Stimulated activated CD8-positive, alpha-beta memory T cell treated with anti-CD3 and anti-CD28 coated beads, Interleukin-2, amount 100 ng/mL, for 1 hour (primary cell): ENCODE results near the gene FCHO1.
"Not testable (repeated sequence)": the region's sequence is repeated elsewhere in the genome, so short reads cannot be mapped to it uniquely, and the experiment has no call there.

Experiments
- DNase-seq, 2 donors: peaks; one replicate each; pipeline ENCODE4 v3.0.0-alpha.2; 2020; ENCODE audit warnings: low read depth in 2 of 2

FCHO1 gene

GRCh38 chr19:17794412-17794730, 43.1 kb downstream of the FCHO1 start:
- DNase-seq, result no peak

DNA sequence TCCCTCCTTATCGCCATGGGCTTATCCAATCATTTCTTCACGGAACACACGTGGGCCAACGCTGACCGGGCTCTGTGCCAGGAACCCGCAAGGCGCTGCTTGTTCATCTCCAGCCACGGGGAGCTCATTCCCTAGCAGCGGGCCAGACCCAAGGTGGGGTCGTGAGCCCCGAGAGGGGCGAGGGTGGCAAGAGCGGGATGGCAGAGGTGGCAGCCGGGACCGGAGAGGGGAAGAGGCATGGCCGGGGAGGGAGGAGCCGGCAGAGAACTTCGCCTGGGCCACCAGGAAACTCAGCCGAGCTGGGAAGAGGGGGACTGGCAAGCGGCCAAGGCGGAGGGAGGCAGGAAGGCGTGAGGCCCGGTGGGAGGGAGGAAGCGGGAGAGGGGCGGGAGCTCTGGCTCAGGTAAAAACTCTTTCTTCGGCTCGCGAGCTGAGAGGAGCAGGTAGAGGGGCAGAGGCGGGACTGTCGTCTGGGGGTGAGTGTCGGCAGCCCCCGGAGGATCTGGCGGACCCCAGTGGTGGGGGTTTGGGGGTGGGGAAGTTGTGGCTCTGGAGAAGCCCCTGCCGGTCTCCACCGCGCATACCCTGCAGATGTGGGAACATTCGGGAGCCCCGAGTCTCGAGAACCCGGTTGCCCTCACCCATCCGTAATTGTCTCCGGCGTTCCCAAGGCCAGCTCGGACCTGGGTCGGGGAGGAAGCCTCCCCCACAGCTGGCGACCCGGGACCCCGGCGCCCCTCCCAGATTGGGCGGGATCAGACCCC, 43.6 kb downstream of the FCHO1 start, which contains the start of gene B3GNT3:
TSS of gene B3GNT3 (plus strand) at position 408 of the 764 bp plus-strand sequence. CDS start 12,670 bp downstream, outside the sequence.
- no peak for DNase-seq

GRCh38 chr19:17795495-17795856, 44.2 kb downstream of the FCHO1 start:
- DNase-seq, result no peak

DNA sequence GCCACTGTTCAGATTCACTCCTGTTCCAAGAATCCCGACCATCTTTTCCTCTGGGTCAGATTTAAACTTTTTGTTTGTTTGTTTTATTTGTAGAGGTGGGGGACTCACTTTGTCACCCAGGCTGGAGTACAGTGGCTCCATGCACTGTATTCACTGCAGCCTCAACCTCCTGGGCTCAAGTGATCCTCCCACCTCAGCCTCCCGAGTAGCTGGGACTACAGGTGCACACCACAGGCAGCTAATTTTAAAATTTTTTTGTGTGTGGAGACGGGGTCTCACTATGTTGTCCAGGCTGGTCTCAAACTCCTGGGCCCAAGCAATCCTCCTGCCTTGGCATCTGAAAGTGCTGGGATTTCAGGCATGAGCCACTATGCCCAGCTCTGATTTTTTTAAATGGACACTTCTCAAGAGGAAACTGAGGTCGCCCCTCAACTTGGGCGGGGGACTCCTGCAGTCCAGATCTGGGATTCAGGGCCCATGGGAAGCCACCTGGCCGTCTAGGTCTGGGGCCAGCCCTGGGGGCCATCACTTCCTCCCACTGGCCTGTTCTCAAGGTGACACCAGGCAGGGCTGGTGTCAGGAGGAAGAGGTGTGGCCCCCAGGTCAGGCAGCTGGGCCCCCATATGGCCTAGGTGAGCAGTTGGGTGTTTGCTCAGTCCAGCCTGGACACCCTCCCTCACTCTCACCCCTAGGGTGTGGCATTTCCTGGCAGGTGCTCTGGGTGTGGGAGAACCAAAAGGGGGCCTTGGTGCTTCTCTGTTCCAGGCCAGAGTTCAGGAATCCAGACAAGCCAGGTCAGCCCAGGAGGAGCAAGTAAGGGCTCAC, 44.9 kb downstream of the FCHO1 start:
- DNase-seq, result no peak

DNA sequence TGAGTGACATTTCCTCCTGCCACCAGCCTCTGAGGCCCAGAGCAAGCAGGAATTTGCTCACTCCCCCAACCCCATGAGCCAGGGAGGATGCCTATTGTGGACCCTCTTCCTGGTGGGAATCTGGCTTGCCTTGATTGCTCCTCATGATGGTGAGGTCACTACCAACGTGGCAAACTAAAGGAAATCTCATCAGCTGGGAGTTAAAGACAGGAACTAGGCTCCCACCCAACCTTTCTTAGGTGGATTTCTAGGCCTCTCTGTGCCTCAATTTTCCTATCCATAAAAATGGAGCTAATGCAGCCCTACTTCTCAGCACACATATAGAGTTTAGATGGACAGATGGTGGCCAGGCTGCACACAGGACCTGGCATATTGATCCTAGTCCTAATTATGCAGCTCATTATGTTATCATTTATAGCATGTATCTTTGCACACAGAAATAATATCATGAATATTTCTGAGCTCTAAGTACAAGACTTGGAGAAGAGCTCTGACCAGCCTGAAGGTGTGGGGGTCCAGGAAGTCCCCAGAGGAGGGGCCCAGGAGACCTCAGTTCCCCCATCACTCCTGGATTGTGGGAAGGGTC, 45.7 kb downstream of the FCHO1 start:
- DNase-seq, result no peak

DNA sequence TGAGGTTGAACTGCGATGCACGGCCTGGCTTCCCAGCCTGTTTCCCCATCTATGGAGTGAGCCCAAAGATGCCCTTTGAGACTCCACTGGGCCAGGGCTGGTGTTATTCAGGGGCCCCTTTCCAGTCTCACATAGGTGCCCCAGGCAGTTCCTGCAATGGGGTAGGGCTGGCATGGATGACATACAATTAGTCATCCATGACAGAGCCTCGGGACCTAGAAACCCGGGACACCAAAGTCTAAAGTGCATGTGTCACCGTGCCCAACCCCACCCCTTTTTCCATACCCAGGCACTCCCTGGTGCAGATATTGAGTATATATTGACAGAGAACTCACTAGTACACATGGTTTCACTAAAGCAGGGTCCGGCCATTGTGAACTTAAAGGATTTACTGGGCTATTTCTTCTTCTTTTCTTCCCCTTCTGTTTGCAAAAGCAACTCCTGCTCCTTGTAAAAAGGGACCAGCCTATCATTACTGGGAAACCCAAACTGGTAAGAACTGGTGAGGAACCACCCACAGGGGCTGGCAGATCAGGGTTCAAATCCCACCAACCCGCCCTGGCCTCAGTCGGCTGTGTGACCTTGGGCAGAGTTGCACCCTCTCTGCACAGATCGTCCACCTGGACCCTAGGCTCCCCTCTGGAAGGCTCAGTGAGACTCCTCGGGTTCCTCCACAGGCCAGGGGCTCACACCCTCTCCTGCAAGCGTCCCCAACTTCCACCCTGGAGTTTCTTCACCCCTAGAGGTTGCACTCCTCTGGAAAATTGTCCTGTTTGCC, 46.3 kb downstream of the FCHO1 start:
- no peak for DNase-seq

DNA sequence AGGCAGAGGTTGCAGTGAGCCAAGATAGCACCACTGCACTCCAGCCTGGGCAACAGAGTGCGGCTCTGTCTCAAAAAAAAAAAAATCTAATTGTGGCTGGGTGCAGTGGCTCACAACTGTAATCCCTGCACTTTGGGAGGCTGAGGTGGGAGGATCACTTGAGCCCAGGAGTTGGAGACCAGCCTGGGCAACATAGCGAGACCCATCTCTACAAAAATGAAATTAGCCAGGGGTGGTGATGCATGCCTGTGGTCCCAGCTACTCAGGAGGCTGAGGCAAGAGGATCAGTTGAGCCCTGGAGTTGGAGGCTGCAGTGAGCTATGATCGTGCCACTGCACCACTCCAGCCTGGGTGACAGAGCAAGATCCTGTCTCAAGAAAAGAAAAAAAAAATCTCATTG, 47.3 kb downstream of the FCHO1 start:
- not testable (repeated sequence) for DNase-seq

DNA sequence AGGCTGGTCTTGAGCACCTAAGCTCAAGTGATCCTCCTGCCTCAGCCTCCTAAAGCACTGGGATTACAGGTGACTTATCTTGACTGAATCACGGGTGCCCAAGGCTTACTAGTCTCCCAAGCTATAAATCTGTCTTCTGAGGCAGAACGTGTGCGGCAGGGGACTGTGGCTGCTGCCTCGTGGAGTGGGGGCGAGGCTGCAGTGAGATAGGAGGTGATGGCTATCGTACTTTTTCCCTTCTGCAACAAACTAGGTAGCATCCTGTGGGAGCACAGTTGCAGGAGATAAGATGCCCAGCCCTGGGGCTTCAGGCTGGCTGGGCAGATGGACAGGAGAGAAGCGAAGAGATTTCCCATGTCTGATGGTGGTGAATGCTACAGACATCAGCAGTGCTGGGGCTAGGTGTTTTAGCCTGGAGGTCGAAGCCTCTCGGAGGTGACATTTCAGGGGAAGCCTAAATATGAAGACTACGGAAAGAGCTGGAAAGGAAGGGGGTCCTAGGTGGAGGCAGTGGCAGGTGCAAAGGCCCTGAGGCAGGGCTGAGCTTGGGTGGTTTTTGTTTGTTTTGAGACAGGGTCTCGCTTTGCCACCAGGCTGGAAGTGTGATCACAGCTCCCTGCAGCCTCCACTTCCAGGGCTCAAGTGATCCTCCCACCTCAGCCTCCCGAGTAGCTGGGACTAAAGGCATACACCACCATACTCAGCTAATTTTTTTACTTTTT, 51.0 kb downstream of the FCHO1 start:
- DNase-seq, result no peak

DNA sequence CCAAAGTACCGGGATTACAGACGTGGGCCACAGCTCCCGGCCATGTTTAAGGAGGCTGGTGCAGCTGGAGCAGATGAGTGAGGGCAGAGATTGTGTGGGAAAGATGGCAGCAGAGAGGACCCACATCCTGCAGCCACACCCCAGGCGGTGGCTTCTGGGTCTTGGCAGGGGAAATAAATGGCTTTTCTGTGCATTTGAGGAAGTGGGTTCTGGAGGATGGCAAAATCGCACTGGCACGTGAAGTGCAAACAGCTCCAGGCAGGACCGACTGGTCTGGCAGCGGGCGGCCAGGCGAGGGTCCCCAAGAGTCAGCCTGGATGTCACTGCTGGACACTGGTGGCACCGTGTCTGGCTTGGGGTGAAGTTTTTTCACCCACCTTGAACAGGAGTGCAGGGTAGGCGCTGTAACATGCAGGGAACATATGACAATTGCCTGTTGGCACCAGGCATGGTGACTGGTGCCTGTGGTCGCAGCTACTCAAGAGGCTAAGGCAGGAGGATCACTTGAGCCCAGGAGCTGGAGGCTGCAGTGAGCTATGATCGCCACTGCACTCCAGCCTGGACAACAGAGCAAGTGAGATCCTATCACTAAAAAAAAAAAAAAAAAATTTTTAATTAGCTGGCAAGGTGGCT, 52.1 kb downstream of the FCHO1 start:
- DNase-seq, result no peak

DNA sequence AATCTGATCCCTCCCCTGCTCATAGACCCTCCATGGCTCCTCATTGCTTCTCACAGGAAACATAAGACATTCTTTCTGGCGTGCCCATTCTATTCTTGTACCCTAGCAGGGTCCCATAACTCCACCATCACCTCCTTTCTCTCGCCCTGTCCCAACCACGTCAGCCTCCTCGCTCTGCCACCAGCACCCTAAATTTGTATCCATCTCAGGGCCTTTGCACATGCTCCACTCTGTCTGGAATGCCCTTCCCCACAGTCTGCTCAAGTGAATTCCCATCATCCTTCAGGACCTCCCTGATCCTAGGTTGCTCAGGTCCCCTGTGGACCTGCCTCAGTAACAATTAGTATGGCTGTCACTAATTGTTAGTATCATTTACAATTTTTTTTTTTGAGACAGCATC, 54.1 kb downstream of the FCHO1 start:
- no peak for DNase-seq

- no peak for DNase-seq
Measured at GRCh38 chr19:17806945-17807344, 55.7 kb downstream of the FCHO1 start.

DNA sequence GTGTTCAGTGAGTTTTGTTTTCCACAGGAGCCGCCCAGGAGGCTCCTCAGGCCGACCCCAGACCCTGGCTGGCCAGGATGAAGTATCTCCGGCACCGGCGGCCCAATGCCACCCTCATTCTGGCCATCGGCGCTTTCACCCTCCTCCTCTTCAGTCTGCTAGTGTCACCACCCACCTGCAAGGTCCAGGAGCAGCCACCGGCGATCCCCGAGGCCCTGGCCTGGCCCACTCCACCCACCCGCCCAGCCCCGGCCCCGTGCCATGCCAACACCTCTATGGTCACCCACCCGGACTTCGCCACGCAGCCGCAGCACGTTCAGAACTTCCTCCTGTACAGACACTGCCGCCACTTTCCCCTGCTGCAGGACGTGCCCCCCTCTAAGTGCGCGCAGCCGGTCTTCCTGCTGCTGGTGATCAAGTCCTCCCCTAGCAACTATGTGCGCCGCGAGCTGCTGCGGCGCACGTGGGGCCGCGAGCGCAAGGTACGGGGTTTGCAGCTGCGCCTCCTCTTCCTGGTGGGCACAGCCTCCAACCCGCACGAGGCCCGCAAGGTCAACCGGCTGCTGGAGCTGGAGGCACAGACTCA, 56.5 kb downstream of the FCHO1 start:
- DNase-seq, result no peak

- no peak for DNase-seq
Measured at GRCh38 chr19:17811103-17811502, 59.8 kb downstream of the FCHO1 start.

DNA sequence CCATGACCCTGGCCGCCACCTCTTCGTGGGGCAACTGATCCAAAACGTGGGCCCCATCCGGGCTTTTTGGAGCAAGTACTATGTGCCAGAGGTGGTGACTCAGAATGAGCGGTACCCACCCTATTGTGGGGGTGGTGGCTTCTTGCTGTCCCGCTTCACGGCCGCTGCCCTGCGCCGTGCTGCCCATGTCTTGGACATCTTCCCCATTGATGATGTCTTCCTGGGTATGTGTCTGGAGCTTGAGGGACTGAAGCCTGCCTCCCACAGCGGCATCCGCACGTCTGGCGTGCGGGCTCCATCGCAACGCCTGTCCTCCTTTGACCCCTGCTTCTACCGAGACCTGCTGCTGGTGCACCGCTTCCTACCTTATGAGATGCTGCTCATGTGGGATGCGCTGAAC, 60.4 kb downstream of the FCHO1 start:
- DNase-seq, result no peak

DNA sequence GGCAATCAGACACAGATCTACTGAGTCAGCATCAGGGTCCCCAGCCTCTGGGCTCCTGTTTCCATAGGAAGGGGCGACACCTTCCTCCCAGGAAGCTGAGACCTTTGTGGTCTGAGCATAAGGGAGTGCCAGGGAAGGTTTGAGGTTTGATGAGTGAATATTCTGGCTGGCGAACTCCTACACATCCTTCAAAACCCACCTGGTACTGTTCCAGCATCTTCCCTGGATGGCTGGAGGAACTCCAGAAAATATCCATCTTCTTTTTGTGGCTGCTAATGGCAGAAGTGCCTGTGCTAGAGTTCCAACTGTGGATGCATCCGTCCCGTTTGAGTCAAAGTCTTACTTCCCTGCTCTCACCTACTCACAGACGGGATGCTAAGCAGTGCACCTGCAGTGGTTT, 60.8 kb downstream of the FCHO1 start:
- DNase-seq, result no peak

- no peak for DNase-seq
Measured at GRCh38 chr19:17817668-17818363, 66.5 kb downstream of the FCHO1 start.

DNA sequence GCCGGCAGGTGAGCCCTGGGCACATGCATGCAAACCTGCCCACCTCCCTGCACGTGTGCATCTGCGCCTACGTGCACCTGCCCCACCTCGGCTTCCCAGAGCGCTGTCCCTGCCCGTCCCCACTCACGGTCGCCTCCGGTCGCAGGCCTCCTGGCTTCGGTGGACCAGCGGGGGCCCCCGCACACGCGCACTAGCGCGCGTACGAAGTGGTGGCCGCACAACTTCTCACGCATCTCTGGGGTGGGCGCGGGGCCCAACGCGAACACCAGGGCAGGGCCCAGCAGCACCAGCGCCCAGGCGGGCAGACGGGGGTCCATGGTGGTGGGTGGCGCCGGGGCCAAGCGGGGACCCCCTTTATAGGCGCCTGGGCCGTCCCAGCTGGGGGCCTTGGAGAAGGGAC, 69.9 kb downstream of the FCHO1 start, which contains the start of gene INSL3:
TSS of gene INSL3 (minus strand) at position 330 of the 400 bp plus-strand sequence. CDS start at position 317, 13 bp downstream.
- DNase-seq, result no peak

- no peak for DNase-seq
Measured at GRCh38 chr19:17824339-17824738, 73.1 kb downstream of the FCHO1 start.

GRCh38 chr19:17826508-17827056, 75.3 kb downstream of the FCHO1 start:
- no peak for DNase-seq
